NT2/D1 (cell line): ENCODE data around the gene TXNRD1.

Source experiments
- SUZ12 ChIP-seq: IDR thresholded peaks from 2 replicates; pipeline ENCODE4 v1.6.1; 2011; ENCODE audit not compliant: insufficient read length, insufficient read depth; ENCODE audit errors: extremely low read depth
- YY1 ChIP-seq: IDR thresholded peaks from 2 replicates; pipeline ENCODE4 v1.6.1; 2011; ENCODE audit not compliant: insufficient read length, insufficient read depth
- ZNF274 ChIP-seq: IDR thresholded peaks from 2 replicates; pipeline ENCODE4 v1.6.1; 2011; ENCODE audit warnings: mild to moderate bottlenecking, low read depth, low read length

DNA sequence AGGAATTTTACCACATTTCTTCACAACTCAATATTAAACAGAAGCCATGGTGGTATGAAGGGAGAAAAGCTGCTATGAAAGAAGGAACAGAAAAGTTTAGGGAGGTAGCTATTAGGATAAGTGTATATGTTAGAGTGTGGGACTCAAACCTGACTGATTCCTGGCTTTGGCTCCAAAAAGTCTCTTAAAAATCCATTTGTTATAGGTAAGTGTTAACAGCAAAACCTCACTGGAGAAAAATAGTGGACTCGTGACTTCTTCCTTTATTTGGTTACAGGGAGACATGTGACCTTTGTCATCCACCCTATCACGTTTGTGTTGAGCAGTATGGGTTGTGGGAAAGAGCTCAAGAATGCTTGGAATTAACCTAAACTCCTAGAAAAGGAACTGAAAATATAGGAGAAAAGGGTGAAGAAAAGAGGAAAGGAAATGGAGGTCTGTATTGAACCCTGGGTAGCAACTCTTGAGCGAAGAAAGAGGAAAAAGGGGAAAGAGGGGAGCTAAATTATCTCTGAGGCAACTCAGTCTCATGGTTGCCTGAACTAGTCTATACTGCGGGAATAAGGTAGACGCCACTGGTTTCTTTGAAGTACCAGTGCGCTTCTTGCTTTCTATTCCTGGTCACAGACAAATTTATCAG, 84.4 kb downstream of the TXNRD1 start:
- TF ChIP-seq ZNF274, result no peak
- TF ChIP-seq YY1, result no peak
- TF ChIP-seq SUZ12, result no peak
